HTR-8/SVneo (cell line): Measurements from ENCODE around the gene LOXL1.
A peak's percentile ranks its signal among the peaks of the same experiment; 100 is the strongest.

ENCODE experiments used
- DNase-seq: peaks from one replicate; pipeline ENCODE4 v3.0.0; 2011; ENCODE audit warnings: low spot score, mixed read lengths; ENCODE audit not compliant: insufficient read length
- FAIRE-seq: peaks from 2 replicates; lab custom pipeline; 2011; peaks lifted over from hg19 to GRCh38; lab: Jason Lieb, UNC

LOXL1 gene

GRCh38 chr15:73926219-73927002 is at the start of gene LOXL1:
TSS of gene LOXL1 (plus strand) at chr15:73926462. CDS start at chr15:73926784, 322 bp downstream.
- peak; percentile 88 for DNase-seq
- FAIRE-seq: peak; percentile 49

GRCh38 chr15:73879426-73879825 is 46.8 kb upstream of the LOXL1 start:
- DNase-seq (no peak), FAIRE-seq (no peak)

- DNase-seq (no peak), FAIRE-seq (no peak)
Measured at GRCh38 chr15:73881579-73882320, 44.5 kb upstream of the LOXL1 start.

GRCh38 chr15:73882761-73883419 is 43.4 kb upstream of the LOXL1 start:
- no peak for DNase-seq

GRCh38 chr15:73884159-73884558 is 42.1 kb upstream of the LOXL1 start:
- DNase-seq (no peak), FAIRE-seq (no peak)

More at GRCh38 chr15:73882761-73883419, 43.4 kb upstream of the LOXL1 start:
- no peak for FAIRE-seq

DNA sequence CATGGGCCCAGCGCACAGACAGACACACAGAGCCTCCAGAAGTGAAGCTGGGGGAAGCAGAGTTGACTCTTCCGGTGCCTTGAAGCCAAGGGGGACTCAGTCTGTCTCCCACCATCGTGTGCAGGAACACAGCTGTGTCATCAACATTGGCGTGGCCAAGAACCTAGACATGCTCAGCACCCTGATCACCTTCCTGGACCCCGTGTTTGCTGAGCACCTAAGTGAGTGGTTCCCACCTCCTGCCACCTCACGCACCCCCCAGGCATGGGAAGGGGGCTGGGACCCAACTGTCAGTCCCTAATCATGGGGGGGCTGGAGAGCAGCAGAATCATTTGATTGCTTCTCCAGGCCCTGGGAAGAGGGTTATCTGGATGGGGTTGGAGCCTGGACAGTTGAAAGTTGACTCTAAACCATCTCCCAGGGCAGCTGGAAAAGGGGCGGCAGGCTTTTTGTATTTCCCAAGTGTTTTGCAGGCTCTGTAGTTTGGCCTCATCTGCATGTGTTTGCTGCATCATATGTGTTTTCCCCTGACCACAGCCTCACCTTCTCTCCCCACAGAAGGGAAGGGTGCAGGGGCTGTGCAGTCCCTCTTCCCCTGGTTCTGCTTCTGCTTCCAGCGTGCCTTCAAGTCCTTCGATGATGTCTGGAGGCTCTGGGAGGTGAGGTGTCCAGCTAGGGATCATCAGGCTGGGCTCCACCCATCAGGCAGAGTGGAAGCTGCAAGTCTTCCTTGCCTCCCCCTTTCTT is 40.1 kb upstream of the LOXL1 start:
- DNase-seq: no peak

GRCh38 chr15:73886717-73887345 is 39.4 kb upstream of the LOXL1 start:
- no peak for DNase-seq
- FAIRE-seq: no peak

More for the DNA sequence above, 40.1 kb upstream of the LOXL1 start:
- FAIRE-seq: no peak

DNA sequence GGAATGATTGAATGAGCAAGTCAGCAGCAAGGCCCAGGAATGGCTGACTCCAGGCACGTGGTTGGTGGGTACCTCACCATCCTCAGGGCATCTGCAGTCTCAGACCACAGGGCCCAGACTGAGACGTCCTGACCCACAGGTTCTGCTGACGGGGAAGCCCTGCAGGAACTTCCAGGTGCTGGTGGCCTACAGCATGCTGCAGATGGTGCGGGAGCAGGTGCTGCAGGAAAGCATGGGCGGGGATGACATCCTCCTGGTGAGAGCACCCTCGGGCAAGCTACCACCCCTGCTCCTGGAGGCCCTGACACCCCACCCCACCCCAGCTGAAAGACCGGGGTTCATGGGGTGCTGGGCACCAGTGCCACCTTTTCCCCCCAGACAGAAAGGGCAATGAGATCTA is 38.8 kb upstream of the LOXL1 start:
- DNase-seq (no peak), FAIRE-seq (no peak)

- FAIRE-seq (no peak), DNase-seq (no peak)
Measured at GRCh38 chr15:73888224-73889041, 37.8 kb upstream of the LOXL1 start.

DNA sequence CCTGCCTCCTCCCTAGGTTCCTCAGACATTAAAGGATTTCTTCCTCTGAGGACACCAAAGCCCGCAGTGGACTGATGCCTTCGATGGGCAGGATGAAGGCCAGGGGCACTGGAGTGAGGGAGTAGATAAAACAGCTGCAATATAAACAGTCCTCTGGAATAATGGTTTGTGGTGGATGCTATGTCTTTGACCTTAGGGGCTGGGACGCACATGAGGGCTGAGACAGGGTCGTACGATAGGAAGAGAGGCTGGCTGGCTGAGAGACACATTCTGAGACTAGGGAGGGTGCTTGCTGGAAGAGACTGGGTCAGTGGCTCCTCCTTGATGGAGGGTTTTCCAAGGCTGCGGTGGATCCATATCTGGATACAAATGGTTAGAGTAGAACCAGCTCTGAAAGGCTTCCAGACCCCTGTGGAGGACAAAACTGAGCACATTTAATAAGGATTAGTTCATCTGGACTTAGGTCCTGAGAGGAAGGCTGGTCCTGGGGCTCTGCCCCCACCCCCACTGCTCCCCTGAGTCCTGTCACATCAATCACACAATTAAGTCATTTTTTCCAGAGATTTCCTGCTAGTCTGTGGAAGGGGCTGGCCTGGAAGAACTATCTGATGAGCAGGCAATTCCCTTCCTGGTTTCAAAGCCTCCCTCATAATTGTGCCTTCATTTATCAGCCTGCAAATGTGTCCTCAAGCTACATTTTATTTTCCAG is 37.1 kb upstream of the LOXL1 start:
- FAIRE-seq (no peak), DNase-seq (no peak)

- DNase-seq: no peak
- FAIRE-seq: no peak
Measured at GRCh38 chr15:73889762-73890124, 36.5 kb upstream of the LOXL1 start.

- FAIRE-seq (no peak), DNase-seq (no peak)
Measured at GRCh38 chr15:73891328-73892315, 34.6 kb upstream of the LOXL1 start.

DNA sequence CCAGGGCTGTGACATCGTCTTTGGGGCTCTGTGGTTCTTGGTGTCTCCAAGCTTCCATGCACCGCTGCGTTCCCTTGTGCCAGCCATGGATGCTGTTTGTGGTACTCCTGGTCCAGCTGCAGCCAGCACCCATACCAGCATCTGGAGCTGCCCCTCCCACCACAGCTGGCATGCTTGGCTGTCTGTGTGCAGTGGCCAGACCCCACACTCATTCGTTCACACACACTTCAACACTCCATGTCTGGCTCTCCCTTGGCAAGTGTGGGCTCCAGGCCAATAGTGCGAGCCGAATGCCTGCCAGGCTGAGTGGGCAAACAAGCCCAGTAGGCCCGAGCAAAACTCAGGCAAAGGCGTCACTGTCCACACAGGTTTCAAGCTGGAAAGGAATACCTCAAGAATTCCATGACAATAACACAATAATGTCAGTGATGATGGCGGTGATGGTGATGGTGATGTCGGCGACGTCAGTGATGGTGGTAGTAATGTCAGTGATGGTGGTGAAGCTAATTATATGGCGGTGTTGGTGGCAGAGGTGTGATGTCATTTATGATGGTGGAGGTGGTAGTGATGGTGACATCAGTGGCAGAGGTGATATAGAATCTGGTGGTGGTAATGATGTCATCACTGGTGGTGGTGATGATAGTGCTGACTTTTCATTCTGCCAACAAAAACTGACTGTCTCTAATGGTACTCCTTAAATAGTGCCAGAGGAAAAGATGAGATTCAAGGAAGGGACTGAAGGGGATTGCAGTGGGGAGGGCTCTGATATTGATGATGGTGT is 33.6 kb upstream of the LOXL1 start:
- no peak for DNase-seq

DNA sequence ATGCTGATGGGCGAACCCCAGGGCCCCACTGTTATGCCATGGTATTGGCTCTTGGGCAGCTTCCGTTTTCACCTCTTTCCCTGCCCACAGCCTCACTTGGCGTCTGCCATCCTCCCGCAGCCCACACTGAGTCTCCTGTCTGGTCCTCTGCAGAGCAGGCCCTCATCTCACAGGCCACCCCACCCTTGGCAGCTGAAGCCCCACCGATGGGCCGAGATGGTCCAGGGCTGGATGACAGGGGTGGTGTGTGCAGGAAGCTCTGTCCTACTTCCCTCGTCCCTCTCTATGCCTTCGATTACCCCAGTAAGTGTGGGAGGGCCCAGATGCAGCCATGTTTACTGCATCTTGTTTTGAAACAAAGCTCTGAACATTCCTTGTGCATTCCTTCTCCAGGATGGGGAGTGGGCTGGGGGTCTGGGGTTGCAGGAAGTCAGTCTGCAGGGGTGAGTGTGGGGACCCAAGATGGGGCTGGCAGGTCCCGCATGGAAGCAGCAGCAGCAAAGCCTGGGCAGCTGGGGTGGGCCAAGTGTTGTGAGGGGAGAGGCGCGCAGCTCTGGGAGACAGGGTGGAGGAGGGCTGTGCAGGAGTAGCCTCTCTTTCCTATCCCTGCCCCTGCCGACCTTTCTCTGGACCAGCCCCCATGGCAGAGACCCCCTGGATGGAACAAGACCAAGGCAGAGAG is 32.0 kb upstream of the LOXL1 start:
- DNase-seq: no peak
- FAIRE-seq: no peak

More for the DNA sequence above, 33.6 kb upstream of the LOXL1 start:
- peak; percentile 55 for FAIRE-seq

DNA sequence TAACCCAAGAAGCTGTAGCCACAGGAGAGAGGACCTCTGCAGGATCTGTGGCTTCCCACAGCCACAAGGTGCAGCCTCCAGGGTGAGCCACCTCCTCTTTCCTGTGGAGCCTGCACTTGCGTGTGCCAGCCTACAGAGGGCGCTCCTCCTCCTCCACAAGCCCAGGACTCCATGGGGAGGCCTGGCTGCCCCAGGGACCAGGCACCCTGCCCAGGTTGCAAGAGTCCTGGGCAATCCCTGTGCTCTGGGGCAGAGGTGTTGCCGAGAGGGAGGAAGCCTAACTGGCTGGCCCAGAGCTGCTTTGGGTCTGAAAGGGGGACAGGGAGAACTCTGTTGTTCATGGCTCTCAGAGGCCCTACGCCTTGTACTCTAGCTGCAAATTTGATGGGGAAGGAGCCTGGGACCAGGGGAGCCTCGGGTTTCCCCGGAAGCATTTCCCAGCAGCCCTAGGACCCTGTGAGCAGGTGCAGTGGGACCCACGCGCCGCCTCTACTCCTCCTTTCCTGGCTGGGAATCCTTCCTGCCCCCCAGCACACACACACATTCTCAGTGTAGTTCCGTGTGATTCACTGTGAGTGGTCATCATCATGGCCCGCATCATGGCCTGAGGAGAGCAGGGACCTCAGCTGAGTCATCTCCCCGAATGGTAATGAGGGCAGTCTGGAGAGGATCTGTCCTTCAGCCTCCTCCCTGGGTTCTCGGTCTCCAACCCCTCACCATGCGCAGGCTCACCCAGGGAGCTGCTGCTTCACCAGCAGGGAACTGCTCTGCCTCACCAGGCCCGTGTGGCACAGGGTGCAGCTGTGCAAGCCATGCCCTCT is 28.6 kb upstream of the LOXL1 start:
- FAIRE-seq: peak; percentile 79
- DNase-seq: peak; percentile 81
